CD14-positive monocyte (primary cell): ENCODE data around the gene ARHGEF33. TPM values are rescaled to one million over a fixed set of nuclear protein-coding genes. Genes with fewer than 3 reads are reported as not detected.

Source experiments
- DNase-seq, 3 donors: peaks; one replicate each; pipeline ENCODE4 v3.0.0-alpha.2; 2011 to 2022
- H2AFZ ChIP-seq: 2 replicates; pipeline ENCODE4 v1.6.0; 2012; ENCODE audit warnings: mild to moderate bottlenecking, low read depth, low read length, inconsistent platforms; ENCODE audit not compliant: insufficient read depth, poor library complexity, severe bottlenecking
- H3K27ac ChIP-seq, 2 donors: 1 replicate in 1 of 2; 2 replicates in 1 of 2; pipeline ENCODE4 v1.5.1; 2012 to 2013; ENCODE audit warnings: low read length in 2 of 2, control low read depth in 1 of 2, inconsistent platforms in 1 of 2, low read depth in 1 of 2, mild to moderate bottlenecking in 1 of 2
- H3K27me3 ChIP-seq, 2 donors: one replicate each; pipeline versions ENCODE4 v1.6.0 to v1.6.1; 2011 to 2013; ENCODE audit warnings: low read length in 2 of 2; ENCODE audit not compliant: control insufficient read depth in 2 of 2, insufficient read depth in 2 of 2
- H3K36me3 ChIP-seq, 2 donors: replicated peaks in 1 of 2; 1 replicate in 1 of 2; 2 replicates in 1 of 2; pipeline versions ENCODE4 v1.5.1 to v1.6.1; 2012 to 2013; ENCODE audit warnings: low read length in 2 of 2, control low read depth in 1 of 2, inconsistent platforms in 1 of 2, mild to moderate bottlenecking in 1 of 2; ENCODE audit not compliant: insufficient read depth in 2 of 2, control insufficient read depth in 1 of 2
- H3K4me1 ChIP-seq, 2 donors: 1 replicate in 1 of 2; 2 replicates in 1 of 2; pipeline versions ENCODE4 v1.5.1 to v1.6.1; 2012 to 2013; ENCODE audit warnings: low read length in 2 of 2, control low read depth in 1 of 2, inconsistent platforms in 1 of 2, mild to moderate bottlenecking in 1 of 2, moderate library complexity in 1 of 2; ENCODE audit not compliant: insufficient read depth in 2 of 2, control insufficient read depth in 1 of 2
- H3K4me2 ChIP-seq: replicated peaks from 2 replicates; pipeline ENCODE3; 2012; ENCODE audit warnings: low read length, moderate library complexity, mild to moderate bottlenecking; ENCODE audit not compliant: poor library complexity, severe bottlenecking; ENCODE audit errors: extremely low read depth
- H3K4me3 ChIP-seq, 3 experiments: fragments of 200-600 bp in 1 of 3; sonication (generic) in 1 of 3; replicated peaks in 1 of 3; 1 replicate in 2 of 3; 2 replicates in 1 of 3; pipeline ENCODE4 v1.5.1; 2011 to 2013; ENCODE audit warnings: low read length in 3 of 3, mild to moderate bottlenecking in 3 of 3, control low read depth in 2 of 3, low read depth in 2 of 3, inconsistent platforms in 1 of 3, moderate library complexity in 1 of 3
- H3K79me2 ChIP-seq: 2 replicates; pipeline ENCODE4 v1.6.0; 2012; ENCODE audit warnings: mild to moderate bottlenecking, control low read depth, inconsistent platforms, low read length, moderate library complexity; ENCODE audit not compliant: insufficient read depth
- H3K9ac ChIP-seq: 2 replicates; pipeline ENCODE4 v1.6.0; 2017; ENCODE audit warnings: low read length, mild to moderate bottlenecking; ENCODE audit not compliant: insufficient read depth, poor library complexity, severe bottlenecking
- H3K9me3 ChIP-seq, 2 donors: replicated peaks in 1 of 2; 1 replicate in 1 of 2; 2 replicates in 1 of 2; pipeline versions ENCODE4 v1.5.1 to v1.6.1; 2012 to 2013; ENCODE audit warnings: low read length in 2 of 2, control low read depth in 1 of 2; ENCODE audit not compliant: control insufficient read depth in 1 of 2, insufficient read depth in 1 of 2
- H4K20me1 ChIP-seq: 2 replicates; pipeline ENCODE4 v1.6.0; 2012; ENCODE audit warnings: mild to moderate bottlenecking, low read length, control low read depth, moderate library complexity; ENCODE audit not compliant: insufficient read depth
- H3K27ac Mint-ChIP-seq, 7 donors: one replicate each; pipeline ENCODE4 v1.8.0; 2020; ENCODE audit warnings: mild to moderate bottlenecking in 7 of 7, mixed read lengths in 7 of 7, moderate library complexity in 6 of 7, inconsistent platforms in 2 of 7
- H3K27me3 Mint-ChIP-seq, 3 donors: one replicate each; pipeline ENCODE4 v1.8.0; 2021 to 2022; ENCODE audit warnings: low read depth in 3 of 3, mild to moderate bottlenecking in 3 of 3, mixed read lengths in 3 of 3, moderate library complexity in 3 of 3, inconsistent platforms in 1 of 3
- H3K36me3 Mint-ChIP-seq, 2 donors: one replicate each; pipeline ENCODE4 v1.8.0; 2020; ENCODE audit warnings: mixed read lengths in 2 of 2, inconsistent platforms in 1 of 2, mild to moderate bottlenecking in 1 of 2
- H3K4me1 Mint-ChIP-seq: one replicate; pipeline ENCODE4 v1.8.0; 2020; ENCODE audit warnings: mild to moderate bottlenecking, mixed read lengths
- H3K4me3 Mint-ChIP-seq, 2 donors: one replicate each; pipeline ENCODE4 v1.8.0; 2020; ENCODE audit warnings: mild to moderate bottlenecking in 2 of 2, mixed read lengths in 2 of 2, moderate library complexity in 1 of 2
- H3K9me3 Mint-ChIP-seq, 7 donors: one replicate each; pipeline ENCODE4 v1.8.0; 2020 to 2022; ENCODE audit warnings: mixed read lengths in 7 of 7, mild to moderate bottlenecking in 6 of 7, moderate library complexity in 6 of 7, inconsistent platforms in 2 of 7
- WGBS: methylation state at CpG from one replicate; pipeline ENCODE4 v1.1.5; 2013; ENCODE audit warnings: missing lambda C conversion rate; ENCODE audit not compliant: insufficient coverage; 5-methylcytosine and 5-hydroxymethylcytosine counted together
- intact Hi-C, 2 donors: fragments of 100-400 bp; cut with micrococcal nuclease; formaldehyde crosslinking; loops; one replicate each; pipeline versions ENCODE4 v1.15.0 to v1.15.1; 2023
- polyA plus RNA-seq, 3 donors: library from polyadenylated mRNA; depleted of rRNA in 1 of 3; unstranded in 2 of 3; stranded (reverse) in 1 of 3; fragments of 300-500 nt in 2 of 3; fragments of >200 nt in 1 of 3; fragmentation: Illumina TruSeq in 2 of 3; gene quantifications; 1 replicate in 2 of 3; 2 replicates in 1 of 3; pipeline ENCODE4 v1.2.3, GENCODE V29; 2012 to 2021
- TF ChIP-seq, protein P1 (sequence below): fragments of 200-600 bp; IDR thresholded peaks from one replicate; pipeline ENCODE4 v1.8.0; 2022; ENCODE audit warnings: antibody characterized with exemption, mild to moderate bottlenecking

ARHGEF33 gene
- polyA plus RNA-seq, 3 donors = 0.33 TPM; not detected in 2

DNA sequence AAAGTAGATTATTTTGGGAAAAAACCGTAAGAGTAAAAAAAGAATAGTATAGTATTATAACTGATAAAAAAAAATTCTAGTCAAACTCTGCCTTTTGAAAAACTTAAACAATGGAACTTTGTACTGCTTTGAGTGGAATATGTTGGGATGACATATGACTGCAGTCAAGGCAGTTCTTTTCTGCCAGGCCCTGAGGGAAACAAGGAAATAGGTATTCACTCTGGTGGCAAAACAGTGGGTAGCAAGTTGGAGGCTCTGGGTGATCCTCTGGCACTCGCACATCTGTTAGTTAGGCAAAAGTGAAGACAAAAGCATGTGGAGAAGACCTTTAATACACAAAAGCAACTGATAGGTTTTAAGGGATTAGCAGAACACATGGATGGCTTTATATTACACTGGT, 102.2 kb downstream of the ARHGEF33 start:
- no peak overlapping the region for H3K4me2 ChIP-seq
- Mint-ChIP-seq H3K27ac (peak overlapping the region in 1 of 7 donors; percentile 1), H3K36me3 (peaks cover 49 to 61% of the 10 kb centered on the region in 2 donors), H3K4me1 (no peaks in the 10 kb centered on the region), H3K4me3 (no peak overlapping the region), H3K27me3 (no peaks in the 10 kb centered on the region), H3K9me3 (no peaks in the 10 kb centered on the region)
- no peaks in the 10 kb centered on the region for H3K9me3 ChIP-seq
- intact Hi-C loops = no loop called here
- TF ChIP-seq, protein P1, sequence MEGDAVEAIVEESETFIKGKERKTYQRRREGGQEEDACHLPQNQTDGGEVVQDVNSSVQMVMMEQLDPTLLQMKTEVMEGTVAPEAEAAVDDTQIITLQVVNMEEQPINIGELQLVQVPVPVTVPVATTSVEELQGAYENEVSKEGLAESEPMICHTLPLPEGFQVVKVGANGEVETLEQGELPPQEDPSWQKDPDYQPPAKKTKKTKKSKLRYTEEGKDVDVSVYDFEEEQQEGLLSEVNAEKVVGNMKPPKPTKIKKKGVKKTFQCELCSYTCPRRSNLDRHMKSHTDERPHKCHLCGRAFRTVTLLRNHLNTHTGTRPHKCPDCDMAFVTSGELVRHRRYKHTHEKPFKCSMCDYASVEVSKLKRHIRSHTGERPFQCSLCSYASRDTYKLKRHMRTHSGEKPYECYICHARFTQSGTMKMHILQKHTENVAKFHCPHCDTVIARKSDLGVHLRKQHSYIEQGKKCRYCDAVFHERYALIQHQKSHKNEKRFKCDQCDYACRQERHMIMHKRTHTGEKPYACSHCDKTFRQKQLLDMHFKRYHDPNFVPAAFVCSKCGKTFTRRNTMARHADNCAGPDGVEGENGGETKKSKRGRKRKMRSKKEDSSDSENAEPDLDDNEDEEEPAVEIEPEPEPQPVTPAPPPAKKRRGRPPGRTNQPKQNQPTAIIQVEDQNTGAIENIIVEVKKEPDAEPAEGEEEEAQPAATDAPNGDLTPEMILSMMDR = no peak
- DNase-seq = no peak
- WGBS = no CpG with 5 or more reads among the region's 2 CpGs
- H2AFZ ChIP-seq = no peak overlapping the region
- H3K79me2 ChIP-seq = no peaks in the 10 kb centered on the region
- H3K4me1 ChIP-seq = no peaks in the 10 kb centered on the region
- H3K36me3 ChIP-seq = peaks cover 66 to 91% of the 10 kb centered on the region in 2 donors
- no peak overlapping the region for H3K4me3 ChIP-seq
- peak overlapping the region in 1 of 2 donors; percentile 57 for H3K27ac ChIP-seq
- H3K9ac ChIP-seq = peak overlapping the region; percentile 17
- H3K27me3 ChIP-seq = no peaks in the 10 kb centered on the region
- H4K20me1 ChIP-seq = no peaks in the 10 kb centered on the region

DNA sequence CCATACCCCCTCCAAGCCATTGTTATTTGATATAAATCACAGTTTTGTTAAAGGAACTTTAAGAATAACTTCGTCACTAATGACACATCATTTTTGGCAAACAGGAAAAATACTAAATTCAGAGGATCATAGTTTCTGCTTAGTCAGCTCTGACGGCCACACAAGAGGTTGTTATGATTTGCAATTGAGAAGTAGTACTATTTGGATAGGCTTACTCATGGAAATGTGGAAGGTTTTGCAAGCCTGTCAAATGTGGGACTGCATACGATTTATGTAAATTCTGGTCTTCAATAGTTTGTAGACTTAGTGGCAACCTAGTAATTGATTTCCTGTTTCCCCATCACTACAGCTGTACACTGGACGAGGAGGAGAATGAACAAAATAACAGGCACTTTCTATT, 108.1 kb downstream of the ARHGEF33 start:
- Mint-ChIP-seq H3K36me3 (peaks cover 63 to 78% of the 10 kb centered on the region in 2 donors), H3K27ac (peak overlapping the region in 3 of 7 donors; percentile 28 to 42 (median 41)), H3K4me3 (no peak overlapping the region), H3K9me3 (no peaks in the 10 kb centered on the region), H3K27me3 (peaks cover 0 to 2% (median 0%) of the 10 kb centered on the region in 3 donors), H3K4me1 (peaks cover 4% of the 10 kb centered on the region)
- TF ChIP-seq, protein P1 = no peak
- no peak overlapping the region for H3K27ac ChIP-seq
- H3K9ac ChIP-seq = no peak overlapping the region
- H3K4me2 ChIP-seq = no peak overlapping the region
- intact Hi-C loops = no loop called here
- H3K79me2 ChIP-seq = no peaks in the 10 kb centered on the region
- H3K27me3 ChIP-seq = no peaks in the 10 kb centered on the region
- peak; percentile 45 to 68 (median 49) for DNase-seq
- no peaks in the 10 kb centered on the region for H4K20me1 ChIP-seq
- H3K36me3 ChIP-seq = peaks cover 75 to 85% of the 10 kb centered on the region in 2 donors
- H3K4me3 ChIP-seq = no peak overlapping the region
- H3K4me1 ChIP-seq = no peaks in the 10 kb centered on the region
- WGBS = 0% methylated on average over 1 of the region's 4 CpGs
- H2AFZ ChIP-seq = no peak overlapping the region
- H3K9me3 ChIP-seq = no peaks in the 10 kb centered on the region
